ENCODE data around the gene CHCHD6. TPM values are rescaled to one million over a fixed set of nuclear protein-coding genes. Genes with fewer than 3 reads are reported as not detected.

Gene CHCHD6
- total RNA-seq, 1 experiment from 2014 or later = 36.3 TPM

- H3K27ac ChIP-seq (ENCODE audit: low read depth, low read length) = no peak overlapping the region
- CTCF ChIA-PET = no interaction called here
- BruUV-seq (replicated peaks) = no TSS peak
- TF ChIP-seq REST (IDR thresholded peaks at IDR 0.05; ENCODE audit: low read depth) (no peak), SIN3A (IDR thresholded peaks at IDR 0.05; ENCODE audit: low read depth) (no peak), FOSL1 (IDR thresholded peaks at IDR 0.05; ENCODE audit: low read depth) (no peak), EZH2phosphoT487 (IDR thresholded peaks at IDR 0.05; ENCODE audit: borderline replicate concordance) (no peak), TCF7L2 (IDR thresholded peaks at IDR 0.05; ENCODE audit: borderline replicate concordance, extremely low read depth, insufficient read depth, insufficient read length) (no peak), ZNF274 (IDR thresholded peaks at IDR 0.05; ENCODE audit: low read depth, low read length) (no peak), ZBTB33 (IDR thresholded peaks at IDR 0.05; ENCODE audit: extremely low read depth, insufficient replicate concordance, low read length) (no peak), SP1 (IDR thresholded peaks at IDR 0.05; ENCODE audit: low read depth) (no peak), ZFX (IDR thresholded peaks at IDR 0.05) (no peak), MAX (IDR thresholded peaks at IDR 0.05) (no peak), JUND (IDR thresholded peaks at IDR 0.05) (no peak), YY1 (IDR thresholded peaks at IDR 0.05; ENCODE audit: extremely low read depth, insufficient replicate concordance, low read depth, low read length) (no peak), POLR2A (IDR thresholded peaks at IDR 0.05; ENCODE audit: borderline replicate concordance, extremely low read depth, insufficient read depth, insufficient read length) (no peak)
- TF ChIP-seq, protein P1, sequence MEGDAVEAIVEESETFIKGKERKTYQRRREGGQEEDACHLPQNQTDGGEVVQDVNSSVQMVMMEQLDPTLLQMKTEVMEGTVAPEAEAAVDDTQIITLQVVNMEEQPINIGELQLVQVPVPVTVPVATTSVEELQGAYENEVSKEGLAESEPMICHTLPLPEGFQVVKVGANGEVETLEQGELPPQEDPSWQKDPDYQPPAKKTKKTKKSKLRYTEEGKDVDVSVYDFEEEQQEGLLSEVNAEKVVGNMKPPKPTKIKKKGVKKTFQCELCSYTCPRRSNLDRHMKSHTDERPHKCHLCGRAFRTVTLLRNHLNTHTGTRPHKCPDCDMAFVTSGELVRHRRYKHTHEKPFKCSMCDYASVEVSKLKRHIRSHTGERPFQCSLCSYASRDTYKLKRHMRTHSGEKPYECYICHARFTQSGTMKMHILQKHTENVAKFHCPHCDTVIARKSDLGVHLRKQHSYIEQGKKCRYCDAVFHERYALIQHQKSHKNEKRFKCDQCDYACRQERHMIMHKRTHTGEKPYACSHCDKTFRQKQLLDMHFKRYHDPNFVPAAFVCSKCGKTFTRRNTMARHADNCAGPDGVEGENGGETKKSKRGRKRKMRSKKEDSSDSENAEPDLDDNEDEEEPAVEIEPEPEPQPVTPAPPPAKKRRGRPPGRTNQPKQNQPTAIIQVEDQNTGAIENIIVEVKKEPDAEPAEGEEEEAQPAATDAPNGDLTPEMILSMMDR (IDR thresholded peaks at IDR 0.05 in 2 of 3, conservative IDR thresholded peaks at IDR 0.05 in 1 of 3; ENCODE audit: borderline replicate concordance in 1 of 3, insufficient read depth in 1 of 3, low read depth in 2 of 3, low read length in 2 of 3) = no peak
- DNase-seq (ENCODE audit: low read depth, low spot score) (no peak), ATAC-seq (no peak)
- H4K20me1 ChIP-seq (ENCODE audit: insufficient read depth) = no peaks in the 10 kb centered on the region
- no peak overlapping the region for H2AFZ ChIP-seq (ENCODE audit: low read depth, low read length, poor library complexity, severe bottlenecking)
- H3K79me2 ChIP-seq (ENCODE audit: insufficient read depth, low read length) = no peaks in the 10 kb centered on the region
- peaks cover 22 to 42% of the 10 kb centered on the region in 2 experiments for H3K4me1 ChIP-seq (ENCODE audit: control insufficient read depth in 1 of 2, insufficient read depth in 2 of 2, low read length in 2 of 2)
- H3K4me3 ChIP-seq (replicated peaks in 1 of 2; ENCODE audit: low read depth in 1 of 2, low read length in 2 of 2) = no peak overlapping the region
- H3K27me3 ChIP-seq (ENCODE audit: insufficient read depth, low read length) = no peaks in the 10 kb centered on the region
- RAD21 ChIA-PET (ENCODE audit: low non-redundant PET in 1 of 2, low total read pairs in 2 of 2, uncharacterized antibody in 2 of 2, unreplicated experiment in 2 of 2) = no interaction called here
- no peaks in the 10 kb centered on the region for H3K9me2 ChIP-seq (ENCODE audit: insufficient read depth)
- POLR2A ChIA-PET = no interaction called here
- no peak overlapping the region for H3K9ac ChIP-seq (ENCODE audit: low read length)
- intact Hi-C loops (cut with micrococcal nuclease) = no loop called here
- no peaks in the 10 kb centered on the region for H3K36me3 ChIP-seq (ENCODE audit: control insufficient read depth in 1 of 2, insufficient read depth in 2 of 2, low read length in 2 of 2)
- no peak overlapping the region for H3K4me2 ChIP-seq (ENCODE audit: low read length)
- no peaks in the 10 kb centered on the region for H3K9me3 ChIP-seq (ENCODE audit: control insufficient read depth in 1 of 2, insufficient read depth in 1 of 2, low read depth in 1 of 2, low read length in 2 of 2)
Measured at GRCh38 chr3:126780666-126781065, 76.6 kb downstream of the CHCHD6 start.

Data from HCT116 (cell line).